NCI-H1417 (cell line): ENCODE results near the gene PARD3B.

Source experiments
- DNase-seq, 3 experiments: peaks; one replicate each; lab custom pipeline; 2025; lab: John Stamatoyannopoulos, UW

PARD3B gene

GRCh38 chr2:205058409-205058808 is 513.1 kb downstream of the PARD3B start:
- no peak for DNase-seq

GRCh38 chr2:205060269-205060668 is 515.0 kb downstream of the PARD3B start:
- DNase-seq = no peak

GRCh38 chr2:205066081-205066480 is 520.8 kb downstream of the PARD3B start:
- DNase-seq = no peak

- no peak for DNase-seq
Observed at GRCh38 chr2:205069928-205070327, 524.7 kb downstream of the PARD3B start.

GRCh38 chr2:205070889-205071288 is 525.6 kb downstream of the PARD3B start:
- no peak for DNase-seq

- no peak for DNase-seq
Observed at GRCh38 chr2:205073433-205074020, 528.3 kb downstream of the PARD3B start.

GRCh38 chr2:205076405-205076804 is 531.1 kb downstream of the PARD3B start:
- no peak for DNase-seq

- DNase-seq = no peak
Observed at GRCh38 chr2:205077159-205077558, 531.9 kb downstream of the PARD3B start.

- DNase-seq = no peak
Observed at GRCh38 chr2:205078762-205079161, 533.5 kb downstream of the PARD3B start.

- no peak for DNase-seq
Observed at GRCh38 chr2:205079173-205079572, 533.9 kb downstream of the PARD3B start.

- DNase-seq = no peak
Observed at GRCh38 chr2:205086662-205087061, 541.4 kb downstream of the PARD3B start.

- DNase-seq = no peak
Observed at GRCh38 chr2:205087862-205088261, 542.6 kb downstream of the PARD3B start.

GRCh38 chr2:205089958-205090357 is 544.7 kb downstream of the PARD3B start:
- DNase-seq = no peak

- no peak for DNase-seq
Observed at GRCh38 chr2:205091411-205091810, 546.1 kb downstream of the PARD3B start.

- DNase-seq = no peak
Observed at GRCh38 chr2:205094031-205094430, 548.8 kb downstream of the PARD3B start.

- no peak for DNase-seq
Observed at GRCh38 chr2:205103699-205104098, 558.4 kb downstream of the PARD3B start.

- no peak for DNase-seq
Observed at GRCh38 chr2:205107810-205108209, 562.5 kb downstream of the PARD3B start.

- no peak for DNase-seq
Observed at GRCh38 chr2:205115511-205115910, 570.2 kb downstream of the PARD3B start.

GRCh38 chr2:205117125-205117524 is 571.9 kb downstream of the PARD3B start:
- DNase-seq = no peak

- DNase-seq = no peak
Observed at GRCh38 chr2:205119136-205119535, 573.9 kb downstream of the PARD3B start.

GRCh38 chr2:205128726-205129125 is 583.5 kb downstream of the PARD3B start:
- DNase-seq = no peak

- no peak for DNase-seq
Observed at GRCh38 chr2:205129531-205129930, 584.3 kb downstream of the PARD3B start.

GRCh38 chr2:205130111-205130829 is 585.0 kb downstream of the PARD3B start:
- DNase-seq = no peak

- no peak for DNase-seq
Observed at GRCh38 chr2:205133544-205133943, 588.3 kb downstream of the PARD3B start.
